ENCODE data around the gene USP53. TPM values are rescaled to one million over a fixed set of nuclear protein-coding genes. Genes with fewer than 3 reads are reported as not detected.
A peak's percentile ranks its signal among the peaks of the same experiment; 100 is the strongest.

The USP53 gene
- total and polyA plus RNA-seq, 9 of the 15 experiments (the other 6 are each of a cell fraction or from before 2014, with no cell fraction given), result 2.9 to 9.6 (median 8.3) TPM

DNA sequence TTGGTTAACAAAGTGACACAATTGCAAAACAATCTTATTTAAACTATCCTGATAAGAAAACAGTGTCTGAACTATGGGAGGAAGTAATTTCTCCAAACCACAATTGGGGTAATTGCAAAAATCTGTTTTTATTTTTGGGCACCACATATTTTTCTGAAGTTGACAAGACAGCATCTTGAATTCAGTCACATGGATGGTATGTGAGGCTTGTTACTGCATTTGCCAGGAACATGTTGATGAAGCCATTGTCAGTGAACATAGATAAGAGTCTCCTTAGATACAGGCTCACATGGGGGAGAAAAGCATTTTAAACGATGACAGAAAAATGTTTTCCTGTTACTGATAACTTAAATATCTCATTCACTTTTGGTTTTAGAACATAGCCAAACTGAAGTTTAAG, 5.5 kb upstream of the USP53 start (continued):
- TF ChIP-seq, protein P1, sequence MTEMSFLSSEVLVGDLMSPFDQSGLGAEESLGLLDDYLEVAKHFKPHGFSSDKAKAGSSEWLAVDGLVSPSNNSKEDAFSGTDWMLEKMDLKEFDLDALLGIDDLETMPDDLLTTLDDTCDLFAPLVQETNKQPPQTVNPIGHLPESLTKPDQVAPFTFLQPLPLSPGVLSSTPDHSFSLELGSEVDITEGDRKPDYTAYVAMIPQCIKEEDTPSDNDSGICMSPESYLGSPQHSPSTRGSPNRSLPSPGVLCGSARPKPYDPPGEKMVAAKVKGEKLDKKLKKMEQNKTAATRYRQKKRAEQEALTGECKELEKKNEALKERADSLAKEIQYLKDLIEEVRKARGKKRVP (CRISPR knock-in tag; IDR thresholded peaks at IDR 0.05), result no peak
- TF ChIP-seq ZNF695 (CRISPR knock-in tag; IDR thresholded peaks at IDR 0.05) (no peak), JUNB (CRISPR knock-in tag; conservative IDR thresholded peaks at IDR 0.05) (no peak), NFIX (CRISPR knock-in tag; IDR thresholded peaks at IDR 0.05; ENCODE audit: low read depth) (no peak), NEUROD1 (IDR thresholded peaks at IDR 0.05; ENCODE audit: borderline replicate concordance, low read depth, low read length, partially characterized antibody) (no peak), EGR1 (conservative IDR thresholded peaks at IDR 0.05) (no peak), RFX7 (CRISPR knock-in tag; IDR thresholded peaks at IDR 0.05) (no peak), STAT5A (IDR thresholded peaks at IDR 0.05; ENCODE audit: borderline replicate concordance, low read length) (no peak), NCOA1 (IDR thresholded peaks at IDR 0.05; ENCODE audit: low read depth) (no peak), HDAC3 (IDR thresholded peaks at IDR 0.05; ENCODE audit: borderline replicate concordance, partially characterized antibody) (no peak), ZNF589 (CRISPR knock-in tag; IDR thresholded peaks at IDR 0.05; ENCODE audit: low read depth) (no peak), ZNF274 (IDR thresholded peaks at IDR 0.05; ENCODE audit: borderline replicate concordance, low read depth, low read length) (no peak), MEIS2 (IDR thresholded peaks at IDR 0.05; ENCODE audit: partially characterized antibody) (peak; percentile 85)
- TF ChIP-seq, protein P2, sequence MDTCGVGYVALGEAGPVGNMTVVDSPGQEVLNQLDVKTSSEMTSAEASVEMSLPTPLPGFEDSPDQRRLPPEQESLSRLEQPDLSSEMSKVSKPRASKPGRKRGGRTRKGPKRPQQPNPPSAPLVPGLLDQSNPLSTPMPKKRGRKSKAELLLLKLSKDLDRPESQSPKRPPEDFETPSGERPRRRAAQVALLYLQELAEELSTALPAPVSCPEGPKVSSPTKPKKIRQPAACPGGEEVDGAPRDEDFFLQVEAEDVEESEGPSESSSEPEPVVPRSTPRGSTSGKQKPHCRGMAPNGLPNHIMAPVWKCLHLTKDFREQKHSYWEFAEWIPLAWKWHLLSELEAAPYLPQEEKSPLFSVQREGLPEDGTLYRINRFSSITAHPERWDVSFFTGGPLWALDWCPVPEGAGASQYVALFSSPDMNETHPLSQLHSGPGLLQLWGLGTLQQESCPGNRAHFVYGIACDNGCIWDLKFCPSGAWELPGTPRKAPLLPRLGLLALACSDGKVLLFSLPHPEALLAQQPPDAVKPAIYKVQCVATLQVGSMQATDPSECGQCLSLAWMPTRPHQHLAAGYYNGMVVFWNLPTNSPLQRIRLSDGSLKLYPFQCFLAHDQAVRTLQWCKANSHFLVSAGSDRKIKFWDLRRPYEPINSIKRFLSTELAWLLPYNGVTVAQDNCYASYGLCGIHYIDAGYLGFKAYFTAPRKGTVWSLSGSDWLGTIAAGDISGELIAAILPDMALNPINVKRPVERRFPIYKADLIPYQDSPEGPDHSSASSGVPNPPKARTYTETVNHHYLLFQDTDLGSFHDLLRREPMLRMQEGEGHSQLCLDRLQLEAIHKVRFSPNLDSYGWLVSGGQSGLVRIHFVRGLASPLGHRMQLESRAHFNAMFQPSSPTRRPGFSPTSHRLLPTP (IDR thresholded peaks at IDR 0.05; ENCODE audit: borderline replicate concordance, extremely low read depth, insufficient read length), result no peak
- TF ChIP-seq, protein P3, sequence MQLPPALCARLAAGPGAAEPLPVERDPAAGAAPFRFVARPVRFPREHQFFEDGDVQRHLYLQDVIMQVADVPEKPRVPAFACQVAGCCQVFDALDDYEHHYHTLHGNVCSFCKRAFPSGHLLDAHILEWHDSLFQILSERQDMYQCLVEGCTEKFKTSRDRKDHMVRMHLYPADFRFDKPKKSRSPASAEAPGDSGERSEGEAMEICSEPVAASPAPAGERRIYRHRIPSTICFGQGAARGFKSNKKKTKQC (CRISPR knock-in tag; IDR thresholded peaks at IDR 0.05), result no peak
- TF ChIP-seq, protein P4, sequence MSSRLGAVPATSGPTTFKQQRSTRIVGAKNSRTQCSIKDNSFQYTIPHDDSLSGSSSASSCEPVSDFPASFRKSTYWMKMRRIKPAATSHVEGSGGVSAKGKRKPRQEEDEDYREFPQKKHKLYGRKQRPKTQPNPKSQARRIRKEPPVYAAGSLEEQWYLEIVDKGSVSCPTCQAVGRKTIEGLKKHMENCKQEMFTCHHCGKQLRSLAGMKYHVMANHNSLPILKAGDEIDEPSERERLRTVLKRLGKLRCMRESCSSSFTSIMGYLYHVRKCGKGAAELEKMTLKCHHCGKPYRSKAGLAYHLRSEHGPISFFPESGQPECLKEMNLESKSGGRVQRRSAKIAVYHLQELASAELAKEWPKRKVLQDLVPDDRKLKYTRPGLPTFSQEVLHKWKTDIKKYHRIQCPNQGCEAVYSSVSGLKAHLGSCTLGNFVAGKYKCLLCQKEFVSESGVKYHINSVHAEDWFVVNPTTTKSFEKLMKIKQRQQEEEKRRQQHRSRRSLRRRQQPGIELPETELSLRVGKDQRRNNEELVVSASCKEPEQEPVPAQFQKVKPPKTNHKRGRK (tag; IDR thresholded peaks at IDR 0.05), result no peak
- TF ChIP-seq, protein P5, sequence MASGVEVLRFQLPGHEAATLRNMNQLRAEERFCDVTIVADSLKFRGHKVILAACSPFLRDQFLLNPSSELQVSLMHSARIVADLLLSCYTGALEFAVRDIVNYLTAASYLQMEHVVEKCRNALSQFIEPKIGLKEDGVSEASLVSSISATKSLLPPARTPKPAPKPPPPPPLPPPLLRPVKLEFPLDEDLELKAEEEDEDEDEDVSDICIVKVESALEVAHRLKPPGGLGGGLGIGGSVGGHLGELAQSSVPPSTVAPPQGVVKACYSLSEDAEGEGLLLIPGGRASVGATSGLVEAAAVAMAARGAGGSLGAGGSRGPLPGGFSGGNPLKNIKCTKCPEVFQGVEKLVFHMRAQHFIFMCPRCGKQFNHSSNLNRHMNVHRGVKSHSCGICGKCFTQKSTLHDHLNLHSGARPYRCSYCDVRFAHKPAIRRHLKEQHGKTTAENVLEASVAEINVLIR (CRISPR knock-in tag; IDR thresholded peaks at IDR 0.05), result no peak
- TF ChIP-seq, protein P6, sequence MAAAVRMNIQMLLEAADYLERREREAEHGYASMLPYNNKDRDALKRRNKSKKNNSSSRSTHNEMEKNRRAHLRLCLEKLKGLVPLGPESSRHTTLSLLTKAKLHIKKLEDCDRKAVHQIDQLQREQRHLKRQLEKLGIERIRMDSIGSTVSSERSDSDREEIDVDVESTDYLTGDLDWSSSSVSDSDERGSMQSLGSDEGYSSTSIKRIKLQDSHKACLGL (CRISPR knock-in tag; IDR thresholded peaks at IDR 0.05; ENCODE audit: borderline replicate concordance, poor library complexity, severe bottlenecking), result no peak
